Measurements from ENCODE around the gene TYSND1. TPM values are rescaled to one million over a fixed set of nuclear protein-coding genes. Genes with fewer than 3 reads are reported as not detected.

The TYSND1 gene
- total and polyA plus RNA-seq, 3 donors from 2014 or later: 33.8 to 66.8 (median 45.4) TPM

DNA sequence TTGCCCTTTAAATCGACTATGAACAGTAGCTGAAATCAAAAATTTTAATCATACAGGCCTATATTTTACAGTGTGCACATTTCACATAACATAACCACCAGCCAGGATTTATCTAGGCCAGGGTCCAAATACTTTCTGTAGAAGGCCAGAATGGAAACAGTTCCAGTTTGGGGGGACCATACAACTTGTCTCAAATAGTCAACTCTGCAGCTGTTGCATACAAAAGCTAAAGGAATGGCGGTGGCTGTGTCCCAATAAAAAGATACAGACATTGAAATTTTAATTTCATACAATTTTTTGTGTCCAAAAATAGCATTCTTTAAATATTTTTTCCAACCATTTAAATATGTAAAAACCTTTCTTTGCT, 742 bp upstream of the TYSND1 start:
- TF ChIP-seq, protein P1, sequence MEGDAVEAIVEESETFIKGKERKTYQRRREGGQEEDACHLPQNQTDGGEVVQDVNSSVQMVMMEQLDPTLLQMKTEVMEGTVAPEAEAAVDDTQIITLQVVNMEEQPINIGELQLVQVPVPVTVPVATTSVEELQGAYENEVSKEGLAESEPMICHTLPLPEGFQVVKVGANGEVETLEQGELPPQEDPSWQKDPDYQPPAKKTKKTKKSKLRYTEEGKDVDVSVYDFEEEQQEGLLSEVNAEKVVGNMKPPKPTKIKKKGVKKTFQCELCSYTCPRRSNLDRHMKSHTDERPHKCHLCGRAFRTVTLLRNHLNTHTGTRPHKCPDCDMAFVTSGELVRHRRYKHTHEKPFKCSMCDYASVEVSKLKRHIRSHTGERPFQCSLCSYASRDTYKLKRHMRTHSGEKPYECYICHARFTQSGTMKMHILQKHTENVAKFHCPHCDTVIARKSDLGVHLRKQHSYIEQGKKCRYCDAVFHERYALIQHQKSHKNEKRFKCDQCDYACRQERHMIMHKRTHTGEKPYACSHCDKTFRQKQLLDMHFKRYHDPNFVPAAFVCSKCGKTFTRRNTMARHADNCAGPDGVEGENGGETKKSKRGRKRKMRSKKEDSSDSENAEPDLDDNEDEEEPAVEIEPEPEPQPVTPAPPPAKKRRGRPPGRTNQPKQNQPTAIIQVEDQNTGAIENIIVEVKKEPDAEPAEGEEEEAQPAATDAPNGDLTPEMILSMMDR (IDR thresholded peaks at IDR 0.05): no peak
- TF ChIP-seq POLR2A (IDR thresholded peaks at IDR 0.05): no peak
- H3K27ac ChIP-seq: peak overlapping the region; percentile 87 to 95
- no peak for DNase-seq
- peaks cover 16% of the 10 kb centered on the region for H3K4me1 ChIP-seq
- WGBS, 2 donors: 9 to 18% methylated on average over 2 of the region's 2 CpGs
- intact Hi-C loops (cut with DNase I; ENCODE audit: low total_unique reads): no loop called here
- H3K9me3 ChIP-seq: no peaks in the 10 kb centered on the region
- H3K4me3 ChIP-seq: peak overlapping the region; percentile 75 to 79
- H3K36me3 ChIP-seq (ENCODE audit: low read depth, missing control alignments): no peaks in the 10 kb centered on the region
- H3K27me3 ChIP-seq: no peaks in the 10 kb centered on the region

GRCh38 chr10:70145666-70146488, 623 bp downstream of the TYSND1 start:
- Histone ChIP-seq H3K9me3 (no peaks in the 10 kb centered on the region), H3K4me3 (peak overlapping the region; percentile 75 to 79), H3K27ac (peak overlapping the region; percentile 87 to 95), H3K27me3 (no peaks in the 10 kb centered on the region), H3K36me3 (ENCODE audit: low read depth, missing control alignments) (no peaks in the 10 kb centered on the region), H3K4me1 (peaks cover 16% of the 10 kb centered on the region)
- peak; percentile 56 for DNase-seq
- intact Hi-C loops (cut with DNase I; ENCODE audit: low total_unique reads): no loop called here
- TF ChIP-seq, protein P1 (IDR thresholded peaks at IDR 0.05): peak; percentile 40 to 61 (median 49)
- TF ChIP-seq POLR2A (IDR thresholded peaks at IDR 0.05): no peak
- 0% methylated on average over 4 to 45 of the region's 98 CpGs for WGBS, 2 donors

DNA sequence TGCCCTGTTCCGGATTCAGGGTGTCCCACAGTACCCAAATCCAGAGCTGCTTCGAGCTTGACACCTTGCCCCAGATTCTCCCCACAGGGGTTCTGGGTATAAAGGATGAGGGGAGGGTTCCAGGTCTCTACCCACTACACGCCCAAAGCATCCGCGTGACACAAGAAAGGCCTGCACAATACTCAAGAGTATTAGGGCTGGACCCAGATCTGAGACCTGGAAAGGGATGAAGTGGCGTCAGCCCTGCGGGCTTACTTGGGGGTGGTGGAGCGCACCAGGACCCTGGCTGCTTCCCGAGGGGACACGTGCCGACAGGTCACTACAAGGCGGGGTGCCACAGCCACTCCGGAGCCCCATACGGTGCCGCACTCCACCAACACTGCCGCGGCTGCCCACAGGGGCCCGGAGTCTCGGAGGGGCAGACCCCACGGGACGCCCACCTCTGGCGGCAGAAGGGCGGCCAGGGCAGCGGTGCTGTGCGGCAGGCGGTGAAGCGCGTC, 1.3 kb downstream of the TYSND1 start:
- peak overlapping the region; percentile 75 to 79 for H3K4me3 ChIP-seq
- no peak for DNase-seq
- no peaks in the 10 kb centered on the region for H3K9me3 ChIP-seq
- H3K27ac ChIP-seq: peak overlapping the region; percentile 87 to 95
- H3K36me3 ChIP-seq (ENCODE audit: low read depth, missing control alignments): no peaks in the 10 kb centered on the region
- intact Hi-C loops (cut with DNase I; ENCODE audit: low total_unique reads): no loop called here
- peaks cover 16% of the 10 kb centered on the region for H3K4me1 ChIP-seq
- H3K27me3 ChIP-seq: no peaks in the 10 kb centered on the region
- WGBS, 2 donors: 6 to 21% methylated on average over 12 of the region's 28 CpGs
- TF ChIP-seq, protein P1 (IDR thresholded peaks at IDR 0.05): no peak
- TF ChIP-seq POLR2A (IDR thresholded peaks at IDR 0.05): no peak

GRCh38 chr10:70144372-70145110, 2.0 kb downstream of the TYSND1 start:
- H3K27ac ChIP-seq: no peak overlapping the region
- TF ChIP-seq, protein P1 (IDR thresholded peaks at IDR 0.05): no peak
- TF ChIP-seq POLR2A (IDR thresholded peaks at IDR 0.05): no peak
- no peaks in the 10 kb centered on the region for H3K9me3 ChIP-seq
- intact Hi-C loops (cut with DNase I; ENCODE audit: low total_unique reads): no loop called here
- H3K4me1 ChIP-seq: peaks cover 16% of the 10 kb centered on the region
- no peaks in the 10 kb centered on the region for H3K36me3 ChIP-seq (ENCODE audit: low read depth, missing control alignments)
- H3K27me3 ChIP-seq: no peaks in the 10 kb centered on the region
- 66 to 78% methylated on average over 17 to 18 of the region's 18 CpGs for WGBS, 2 donors
- H3K4me3 ChIP-seq: peak overlapping the region in 1 of 2 donors; percentile 75
- DNase-seq: no peak

Measured in testis (tissue), 3 donors.